22Rv1 (cell line): ENCODE data around the gene C1QC.
"Not testable (repeated sequence)": the region's sequence is repeated elsewhere in the genome, so short reads cannot be mapped to it uniquely, and the experiment has no call there.

Source experiments
- CTCF ChIP-seq: fragments of 450-650 bp; IDR thresholded peaks from 2 replicates; pipeline ENCODE4 v1.5.1; 2017; ENCODE audit warnings: mild to moderate bottlenecking
- ZFX ChIP-seq: fragments of 450-650 bp; IDR thresholded peaks from 2 replicates; pipeline ENCODE4 v1.6.1; 2017; ENCODE audit warnings: antibody characterized with exemption, borderline replicate concordance

GRCh38 chr1:22676151-22676550 lies 32.7 kb downstream of the C1QC start:
- TF ChIP-seq CTCF, ZFX: not testable (repeated sequence)
